RPMI7951 (cell line): Measurements from ENCODE around the gene LPCAT1. TPM values are rescaled to one million over a fixed set of nuclear protein-coding genes. Genes with fewer than 3 reads are reported as not detected.

Experiments used
- DNase-seq: peaks from one replicate; pipeline ENCODE4 v3.0.0-alpha.2; 2012; ENCODE audit warnings: low read depth
- total RNA-seq: library from RNA; depleted of rRNA; stranded (reverse); fragments of >200 nt; shearing (Covaris generic); gene quantifications from 2 replicates; pipeline ENCODE4 v1.2.3, GENCODE V29; 2014

Gene LPCAT1
- total RNA-seq, 1 experiment from 2014 or later, result 12.3 TPM

DNA sequence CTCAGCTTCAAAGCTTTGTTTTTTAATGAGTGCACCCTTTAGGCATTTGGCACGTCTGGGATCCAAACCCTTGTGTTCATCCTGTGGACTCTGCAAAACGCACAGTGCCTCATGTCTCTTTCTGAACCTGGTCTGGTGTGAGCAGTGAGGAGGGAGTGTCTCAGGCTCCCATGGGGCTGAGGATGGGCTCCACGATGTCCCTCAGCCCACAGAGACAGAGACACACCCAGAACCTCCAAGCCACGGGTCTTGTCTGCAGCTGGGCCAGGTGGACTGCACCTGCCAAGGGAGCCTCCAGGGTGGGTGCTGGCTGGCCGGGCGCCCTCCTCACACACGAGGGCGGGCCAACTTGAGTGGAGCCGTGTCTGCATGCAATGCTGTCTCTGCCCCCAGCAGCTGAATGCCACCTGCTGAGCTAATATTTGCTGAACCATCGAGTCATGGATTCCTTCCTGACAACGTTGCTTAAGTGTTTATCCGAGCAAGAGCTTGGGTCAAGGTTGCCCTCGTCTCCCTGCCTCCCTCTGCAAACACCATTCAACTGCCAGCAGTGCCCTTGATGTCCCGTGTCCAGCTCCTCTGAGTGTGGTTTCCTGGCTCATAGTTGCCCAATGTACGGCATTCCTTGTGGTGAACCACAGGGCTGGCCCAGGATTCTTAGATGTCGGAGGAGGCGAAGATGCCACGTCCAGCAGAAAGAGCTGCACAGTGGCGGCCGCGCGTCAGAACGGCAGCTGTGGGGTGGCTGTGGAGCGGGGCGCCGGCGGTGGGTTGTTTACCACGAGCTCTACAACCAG, 31.4 kb upstream of the LPCAT1 start:
- peak; percentile 78 for DNase-seq

DNA sequence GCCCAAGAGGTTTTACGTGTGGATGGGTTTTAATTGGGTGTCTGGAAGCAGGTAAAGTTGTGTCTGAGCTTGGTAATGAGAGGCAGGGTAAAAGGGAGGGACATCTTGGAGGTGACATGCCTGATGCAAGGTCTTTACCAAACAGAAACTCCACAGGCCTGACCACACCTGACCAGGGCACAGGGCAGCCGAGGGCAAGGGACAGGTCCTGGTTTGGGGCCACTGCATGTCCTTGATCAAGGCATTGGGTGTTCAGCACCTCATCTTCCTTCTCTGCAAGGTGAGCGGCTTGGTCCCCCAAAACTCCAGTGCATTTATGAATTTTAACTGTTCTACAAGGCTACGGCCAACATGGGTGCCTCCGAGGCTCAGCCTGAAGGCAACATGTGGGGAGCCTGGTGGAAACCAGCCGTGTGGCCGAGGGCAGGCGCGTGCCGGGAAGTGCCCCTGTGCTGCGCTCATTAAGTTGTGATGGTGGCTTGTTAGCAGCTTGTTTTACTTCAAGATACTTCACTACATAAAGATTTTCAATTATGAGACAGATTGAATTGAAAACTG, 30.7 kb upstream of the LPCAT1 start:
- no peak for DNase-seq

DNA sequence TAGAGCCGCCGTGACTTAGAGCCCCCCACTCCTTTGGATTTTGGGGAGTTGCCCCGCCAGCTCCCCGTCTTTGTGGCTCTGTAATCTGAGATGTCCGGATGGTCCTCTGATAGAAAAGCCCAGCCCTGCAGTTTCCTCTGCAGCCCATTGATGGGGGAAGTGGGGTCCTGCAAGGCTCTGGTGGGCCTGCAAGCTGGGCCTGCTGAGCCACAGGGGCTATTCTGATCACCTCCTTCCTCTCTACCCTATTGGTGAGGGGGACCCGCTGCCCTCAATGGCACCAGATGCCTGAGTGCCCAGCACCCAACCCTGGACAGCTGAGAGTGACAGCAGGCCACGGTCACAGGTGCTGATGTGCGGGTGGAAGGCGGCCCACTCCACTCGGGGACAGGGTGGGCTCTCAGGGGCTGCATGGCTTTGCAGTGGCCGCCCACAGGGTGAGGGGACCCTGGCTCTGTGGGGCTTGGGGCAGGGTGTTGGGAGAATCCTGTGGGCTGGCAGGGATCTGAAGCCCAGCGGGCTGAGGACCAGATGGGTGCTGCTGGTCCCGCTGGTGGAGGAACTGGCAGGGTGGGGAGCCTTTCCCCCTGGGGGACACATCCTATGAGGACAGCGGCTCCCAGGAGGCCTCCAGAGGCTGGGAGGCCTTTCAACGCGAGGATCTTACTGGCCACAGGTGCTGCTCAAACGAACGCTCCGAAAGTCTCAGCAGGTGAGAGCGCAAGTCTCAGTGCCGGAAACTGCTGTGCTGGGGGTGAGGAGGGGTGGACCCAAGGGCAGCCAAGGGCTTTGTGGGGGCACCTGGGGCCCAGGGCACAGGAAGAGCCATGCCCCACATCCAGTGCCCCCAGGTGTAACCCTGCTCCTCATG, 30.0 kb upstream of the LPCAT1 start:
- no peak for DNase-seq

DNA sequence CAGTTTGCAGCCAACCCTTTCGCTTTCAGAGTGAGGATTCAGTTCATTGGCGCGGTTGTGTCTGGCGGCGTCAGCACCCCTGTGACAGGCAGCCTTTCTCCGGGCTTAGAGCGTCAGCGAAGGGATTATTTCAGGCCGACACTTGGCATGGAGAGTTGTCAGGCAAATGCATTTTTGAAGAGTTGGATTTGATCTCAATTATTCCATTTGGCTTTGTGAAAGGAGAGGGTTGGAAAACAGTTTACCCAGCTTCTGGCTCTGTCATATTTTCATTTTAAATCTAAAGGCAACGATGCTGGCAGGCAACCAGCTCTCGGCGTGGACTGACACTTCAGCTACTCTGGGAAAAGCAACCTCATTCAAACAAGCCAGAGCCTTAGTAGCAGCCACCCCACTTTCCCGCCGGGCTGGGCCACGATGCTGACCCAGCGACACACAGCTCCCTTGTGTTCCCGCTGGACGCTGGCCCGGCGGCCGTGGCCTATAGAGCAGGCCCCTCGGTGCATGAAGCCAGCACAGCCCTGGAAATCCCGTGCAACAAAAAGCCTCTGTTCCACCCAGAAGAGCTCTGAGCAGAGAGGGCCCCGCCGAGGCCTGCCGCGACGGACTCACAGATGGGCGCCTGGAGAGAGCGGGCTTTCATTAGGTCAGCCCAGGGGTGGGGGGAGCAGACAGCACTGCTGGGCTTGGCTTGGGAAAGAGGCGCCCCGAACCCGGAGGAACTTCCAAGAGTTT, 28.9 kb upstream of the LPCAT1 start:
- DNase-seq, result peak; percentile 17

DNA sequence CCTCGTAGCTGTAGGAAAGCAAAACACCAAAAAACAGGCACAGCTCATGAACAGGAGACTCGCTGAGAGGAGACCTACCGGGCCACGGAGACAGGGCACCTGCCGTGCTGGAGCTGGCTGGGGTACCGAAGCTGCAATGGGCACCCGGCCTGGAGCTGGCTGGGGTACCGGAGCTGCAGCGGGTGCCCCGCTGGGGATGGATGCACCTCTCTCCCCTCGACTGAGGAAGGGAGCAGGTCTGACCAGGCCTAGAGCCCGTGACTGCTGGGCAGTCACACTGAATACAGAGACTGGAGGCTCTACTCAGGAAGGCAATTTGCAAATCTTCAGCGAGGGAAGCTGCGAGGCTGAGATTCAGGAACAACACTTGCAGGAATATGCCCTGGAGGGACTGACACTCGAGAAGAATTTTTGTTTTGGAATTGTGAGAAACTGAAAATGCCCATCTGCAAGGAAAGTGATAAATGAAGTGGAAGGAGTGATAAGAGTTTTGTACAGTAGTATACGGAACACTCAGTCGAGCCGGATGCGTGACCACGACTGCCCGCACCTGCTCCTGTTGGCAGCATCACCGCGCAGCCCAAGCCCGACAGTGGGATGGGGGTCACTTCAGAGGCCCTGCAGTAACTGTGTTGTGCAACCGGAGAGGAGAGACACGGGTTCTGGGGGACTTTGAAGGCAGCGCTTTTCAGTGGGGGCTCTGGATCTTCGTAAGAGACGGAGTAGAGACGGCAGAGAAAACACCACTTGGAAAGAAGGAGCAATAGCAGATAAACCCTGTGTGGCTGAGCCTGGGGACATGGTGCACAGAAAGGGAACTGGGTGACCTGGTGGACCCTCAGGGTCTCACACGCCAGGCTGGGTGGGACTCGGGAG, 27.9 kb upstream of the LPCAT1 start:
- no peak for DNase-seq

DNA sequence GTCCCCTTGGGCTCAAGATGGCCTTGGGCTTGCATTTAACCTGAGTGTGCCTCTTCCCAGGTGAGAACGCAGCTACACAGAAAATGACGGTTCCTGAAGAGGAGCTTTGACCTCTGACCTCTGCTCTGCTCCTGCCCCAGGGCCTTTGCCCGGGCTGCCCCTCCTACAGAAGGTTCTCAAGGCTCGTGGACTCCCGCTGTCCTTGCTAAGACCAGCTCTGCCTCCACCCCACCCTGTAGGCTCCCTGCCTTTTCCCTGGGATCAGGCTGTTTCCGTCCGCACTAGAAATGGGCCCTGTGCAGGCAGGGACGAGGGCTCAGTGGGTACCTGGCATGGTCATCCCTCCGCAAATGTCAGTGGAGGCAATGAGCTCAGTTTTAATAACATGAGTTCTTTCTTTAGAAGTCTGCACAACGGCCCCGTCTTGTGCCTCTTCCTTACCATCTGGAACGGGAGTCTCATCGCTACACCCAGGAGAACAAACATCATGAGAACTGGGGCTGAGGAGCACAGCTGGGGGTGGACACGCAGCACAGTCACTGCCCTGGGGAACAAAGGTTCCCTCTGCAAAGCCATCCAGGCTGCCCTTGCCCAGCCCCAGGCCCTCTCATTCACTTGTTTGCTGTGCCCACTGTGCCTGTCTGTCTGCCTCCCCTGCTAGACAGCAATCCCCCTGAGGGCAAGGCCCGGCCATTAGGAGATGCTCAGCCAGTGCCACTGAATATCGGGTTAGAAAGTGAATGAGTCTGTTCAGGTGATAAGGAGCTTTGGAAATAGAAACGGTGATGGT, 26.7 kb upstream of the LPCAT1 start:
- DNase-seq, result no peak

DNA sequence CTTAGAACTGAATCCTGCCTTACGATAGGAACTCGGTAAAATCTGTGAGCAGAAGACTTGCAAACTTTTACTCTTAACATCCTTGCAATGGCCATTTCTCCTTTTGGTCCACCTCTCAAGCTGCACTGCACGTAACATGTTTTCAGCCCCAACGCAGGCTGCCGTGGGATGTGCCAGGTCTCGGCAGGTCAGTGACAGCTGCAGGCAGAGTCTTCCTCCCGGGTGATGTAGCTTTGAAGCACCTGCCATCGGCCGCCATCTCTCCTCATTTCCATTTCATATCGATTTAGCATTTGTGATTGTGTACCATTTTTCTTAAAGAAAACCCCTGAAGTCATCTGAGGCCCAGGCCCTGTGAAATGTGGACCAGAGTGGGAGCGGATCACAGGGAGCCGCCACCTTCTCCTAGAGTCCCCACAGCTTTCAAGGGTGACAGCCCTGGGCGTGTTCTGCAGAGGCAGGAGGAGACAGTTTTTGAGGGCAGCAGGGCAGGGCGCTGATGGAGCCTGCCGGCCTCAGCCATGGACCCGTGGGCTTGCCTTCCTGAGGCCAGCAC, 25.8 kb upstream of the LPCAT1 start:
- no peak for DNase-seq

DNA sequence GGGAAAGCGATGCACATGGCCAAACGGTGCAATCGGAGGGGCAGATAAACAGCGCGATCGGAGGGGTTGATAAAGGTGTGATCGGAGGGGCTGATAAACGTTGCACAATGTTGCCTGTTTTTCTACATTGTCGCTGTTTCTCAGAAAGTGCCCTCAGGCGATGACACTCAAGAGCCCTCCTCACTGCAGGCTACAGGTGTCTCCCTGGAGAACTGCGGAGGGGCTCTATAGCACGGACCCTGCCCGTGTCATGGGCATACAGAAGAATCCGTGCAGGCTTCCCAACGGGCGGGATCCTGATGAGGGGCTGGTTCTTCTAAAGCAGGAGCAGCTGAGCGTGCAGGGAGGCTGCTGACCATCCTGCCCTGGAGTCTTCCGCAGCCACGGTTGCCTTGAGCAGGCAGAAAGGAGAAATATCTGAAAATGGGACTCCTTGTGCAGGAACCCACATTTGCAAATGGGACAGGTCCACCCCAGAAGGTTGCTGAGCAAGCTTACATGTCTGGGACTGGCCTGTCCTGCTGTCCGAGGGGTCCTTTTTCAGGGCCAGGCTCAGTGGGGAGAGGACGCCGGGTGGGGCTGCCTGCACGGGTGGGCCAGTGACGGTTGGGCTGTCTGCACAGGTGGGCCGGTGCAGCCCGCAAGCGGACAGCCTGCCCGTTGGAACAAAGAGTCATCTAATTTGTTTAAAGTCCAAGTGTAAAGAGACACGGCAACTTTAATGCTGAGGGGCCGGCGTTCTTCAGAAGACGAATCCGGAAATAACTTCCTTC, 25.1 kb upstream of the LPCAT1 start:
- no peak for DNase-seq

DNA sequence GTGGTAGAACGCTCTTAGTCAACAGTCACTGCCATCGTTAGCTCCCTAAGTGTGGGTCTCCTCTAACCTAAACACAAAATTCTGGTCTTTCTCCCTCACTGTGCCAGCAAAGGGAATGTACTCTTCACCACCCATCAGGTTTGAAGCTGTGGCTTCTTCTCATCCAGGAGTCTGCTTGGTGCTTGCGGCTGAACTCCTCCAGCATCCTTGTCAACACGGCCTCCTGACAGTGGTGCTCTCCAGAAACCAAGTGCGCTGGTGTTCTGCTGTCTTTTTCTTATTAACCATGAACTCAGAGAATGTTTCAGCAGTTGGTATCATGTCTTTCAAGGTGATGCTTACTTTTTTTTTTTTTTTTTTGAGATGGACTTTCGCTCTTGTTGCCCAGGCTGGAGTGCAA, 23.9 kb upstream of the LPCAT1 start:
- DNase-seq, result no peak

DNA sequence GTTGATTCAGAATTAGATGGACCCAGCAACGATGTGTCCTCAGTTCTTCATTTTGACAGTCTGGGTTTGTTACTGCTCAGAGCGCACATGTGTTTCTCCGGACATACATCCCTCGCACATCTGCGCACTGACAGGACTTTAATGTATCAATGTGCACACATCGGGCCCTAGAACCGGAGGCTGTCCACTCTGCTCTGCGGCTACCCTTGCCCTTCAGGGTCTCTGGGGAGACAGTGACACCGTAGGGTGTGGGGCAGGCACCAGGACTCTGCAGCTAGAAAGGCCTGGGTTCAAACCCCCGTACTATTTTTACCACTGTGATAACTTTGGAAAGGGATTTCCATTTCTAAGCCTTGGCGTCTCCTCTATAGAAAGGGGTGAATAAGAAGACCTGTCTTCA, 23.5 kb upstream of the LPCAT1 start:
- no peak for DNase-seq

DNA sequence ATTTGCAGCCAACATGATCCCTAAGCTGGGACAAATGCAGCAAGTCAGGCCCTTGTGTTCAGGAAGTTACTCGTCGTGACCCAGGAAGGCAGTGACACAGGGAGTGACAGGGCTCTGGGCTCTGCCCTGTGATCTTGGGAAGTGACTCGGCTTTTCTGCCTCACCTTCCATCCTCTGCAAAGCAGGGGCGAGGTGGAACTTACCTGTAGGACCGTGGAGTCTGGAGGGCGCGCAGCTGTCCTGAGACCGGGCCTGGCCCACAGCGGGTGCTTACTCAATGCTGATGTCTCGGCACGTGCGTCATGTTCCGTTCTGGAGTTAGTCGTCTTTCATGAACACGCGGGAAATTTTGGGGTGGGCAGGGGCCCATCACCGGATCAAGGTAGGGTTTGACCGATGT, 22.8 kb upstream of the LPCAT1 start:
- no peak for DNase-seq

DNA sequence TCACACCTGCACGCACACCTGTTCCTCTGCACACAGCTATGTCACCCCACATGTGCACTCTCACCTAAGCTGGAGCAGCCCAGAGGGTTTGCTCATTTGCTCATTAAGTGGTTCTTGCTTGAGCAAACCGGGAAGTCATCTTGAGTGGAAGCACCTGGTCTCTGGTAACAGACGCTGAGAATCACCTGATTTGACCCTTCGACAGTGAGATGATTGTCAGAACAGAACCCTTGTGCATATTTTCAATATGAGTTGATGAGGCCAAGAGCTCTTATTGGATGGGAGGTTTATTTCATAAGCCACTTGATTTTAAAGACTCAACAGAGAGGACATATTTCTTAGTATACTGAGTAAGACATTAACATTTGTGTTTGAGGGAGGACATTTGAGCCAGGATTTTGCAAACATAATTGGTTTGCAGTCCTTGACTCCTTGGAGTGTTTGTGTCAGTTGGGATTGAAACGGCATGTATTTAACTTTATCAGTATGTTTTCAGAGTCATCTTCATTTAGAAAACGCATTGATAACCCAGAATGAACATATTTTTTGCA, 22.1 kb upstream of the LPCAT1 start:
- DNase-seq, result no peak

DNA sequence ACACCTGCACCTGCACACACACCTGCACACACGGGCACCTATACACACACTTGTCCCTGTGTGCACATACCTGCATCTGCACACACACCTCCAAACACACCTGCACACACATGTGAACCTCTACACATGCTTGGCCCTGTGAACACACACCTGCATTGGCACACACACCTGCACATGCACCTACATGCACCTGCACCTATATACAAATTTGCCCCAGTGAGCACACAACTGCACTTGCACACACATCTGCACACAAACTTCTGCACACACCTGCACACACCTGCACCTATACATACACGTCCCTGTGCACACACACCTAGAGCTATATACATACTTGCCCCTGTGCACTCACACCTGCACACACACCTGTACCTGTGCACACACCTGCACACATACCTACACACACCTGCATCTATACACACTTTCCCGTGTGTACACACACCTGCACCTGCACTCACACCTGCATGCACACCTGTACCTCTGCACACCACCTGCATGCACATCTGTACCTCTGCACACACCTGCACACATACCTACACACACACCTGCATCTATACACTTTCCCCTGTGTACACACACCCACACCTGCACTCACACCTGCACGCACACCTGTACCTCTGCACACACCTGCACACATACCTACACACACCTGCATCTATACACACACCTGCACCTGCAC, 21.5 kb upstream of the LPCAT1 start:
- DNase-seq, result no peak

DNA sequence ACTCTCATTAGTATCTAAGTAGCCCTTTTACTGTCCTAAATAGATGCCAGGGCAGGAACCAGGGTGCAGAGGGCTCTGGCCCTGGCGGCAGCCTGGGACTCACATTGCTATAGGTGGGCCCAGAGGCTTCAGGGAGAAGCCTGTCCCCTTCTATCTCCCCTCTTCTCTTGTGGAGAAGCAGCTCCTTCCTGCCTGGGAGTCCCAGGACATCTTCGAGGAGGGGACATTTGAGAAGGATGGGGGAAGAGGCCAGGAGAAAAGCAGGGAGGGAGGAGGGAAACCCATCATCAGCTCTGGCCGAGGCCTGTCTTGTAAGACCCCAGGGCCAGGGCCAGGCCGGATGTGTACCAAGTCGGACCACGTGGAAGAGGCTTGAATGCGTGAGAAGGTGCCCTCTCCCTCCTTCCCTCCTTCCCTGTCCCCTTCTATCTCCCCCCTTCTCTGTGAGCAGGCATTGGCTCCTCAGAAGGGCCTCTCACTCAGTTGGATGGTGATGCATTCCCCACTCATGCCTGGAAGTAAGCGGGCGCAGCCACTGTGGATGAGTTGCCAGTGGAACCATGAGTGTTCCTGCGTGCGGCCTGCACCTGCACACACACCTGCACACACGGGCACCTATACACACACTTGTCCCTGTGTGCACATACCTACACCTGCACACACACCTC, 20.7 kb upstream of the LPCAT1 start:
- DNase-seq, result no peak

DNA sequence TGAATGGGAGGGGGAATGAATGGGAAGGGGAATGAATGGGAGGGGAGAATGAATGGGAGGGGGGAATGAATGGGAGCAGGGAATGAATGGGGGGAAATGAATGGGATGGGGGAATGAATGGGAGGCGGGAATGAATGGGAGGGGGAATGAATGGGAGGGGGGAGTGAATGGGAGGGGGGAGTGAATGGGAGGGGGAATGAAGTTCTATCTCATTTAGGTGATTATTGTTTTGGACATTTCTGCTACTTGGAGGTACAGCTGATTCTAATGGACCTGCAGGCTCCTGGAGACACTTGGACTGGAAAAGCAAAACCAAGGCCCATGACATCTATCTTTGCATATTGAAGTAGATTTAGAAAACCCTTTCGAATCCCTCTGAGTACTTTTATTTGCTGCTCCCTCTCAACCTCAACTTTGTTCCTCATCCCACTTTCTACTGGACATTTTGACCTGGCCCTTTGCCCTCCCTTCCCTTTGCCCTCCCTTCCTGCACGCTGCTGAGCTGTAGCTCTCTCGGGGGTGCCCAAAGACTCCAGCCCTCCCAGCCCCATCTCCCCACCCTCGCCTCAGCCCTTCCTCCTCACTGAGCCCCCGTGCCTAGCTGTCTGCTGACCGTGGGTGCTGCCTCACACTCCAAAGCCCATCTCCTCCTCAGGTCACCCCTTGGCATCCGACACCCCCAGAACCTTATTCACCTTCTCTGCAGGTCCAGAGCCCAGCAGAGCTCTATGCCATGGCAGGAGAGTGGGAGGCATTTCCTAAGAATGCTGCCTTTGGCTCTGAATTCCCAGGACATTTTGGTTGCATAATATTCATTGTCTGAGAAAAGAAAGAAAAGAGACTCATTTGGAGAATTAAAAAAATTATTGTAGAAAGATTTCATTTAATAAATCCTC, 19.9 kb upstream of the LPCAT1 start:
- DNase-seq, result no peak

DNA sequence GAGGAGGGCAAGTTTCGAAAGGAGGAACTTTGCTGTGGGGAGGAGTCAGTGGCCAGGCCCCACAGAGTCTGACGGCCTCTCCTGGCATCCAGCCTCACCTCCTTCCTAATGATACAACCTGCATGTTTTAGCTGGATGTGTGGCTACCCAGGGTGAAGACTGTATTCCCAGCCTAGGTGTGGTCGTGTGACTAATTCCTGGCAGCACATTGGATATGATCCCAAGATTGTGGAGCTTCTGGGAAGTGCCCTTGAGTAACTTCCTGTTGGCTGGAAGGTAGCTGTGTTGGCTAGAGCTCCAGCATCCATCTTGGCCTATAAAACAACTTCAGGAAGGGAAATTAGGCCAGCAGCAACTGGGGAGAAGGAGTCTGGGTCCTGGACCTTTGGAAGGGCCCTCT, 19.0 kb upstream of the LPCAT1 start:
- DNase-seq, result no peak
